ENCODE results near the gene CLDN1.

The CLDN1 gene

GRCh38 chr3:190366133-190366532, 43.9 kb upstream of the CLDN1 start:
- TF ChIP-seq CTCF (IDR thresholded peaks at IDR 0.05; ENCODE audit: low read depth, low read length), result no peak
- H3K36me3 ChIP-seq, result no peaks in the 10 kb centered on the region
- no peaks in the 10 kb centered on the region for H3K9me3 ChIP-seq (ENCODE audit: severe bottlenecking)
- no peak for DNase-seq
- H3K27me3 ChIP-seq (ENCODE audit: insufficient read depth, low read depth, severe bottlenecking), result no peaks in the 10 kb centered on the region
- H3K4me3 ChIP-seq (ENCODE audit: low read depth, low read length), result no peak overlapping the region
- no peak overlapping the region for H3K27ac ChIP-seq

- no peak overlapping the region for H3K4me3 ChIP-seq (ENCODE audit: low read depth, low read length)
- DNase-seq, result no peak
- TF ChIP-seq CTCF (IDR thresholded peaks at IDR 0.05; ENCODE audit: low read depth, low read length), result no peak
- H3K9me3 ChIP-seq (ENCODE audit: severe bottlenecking), result no peaks in the 10 kb centered on the region
- no peaks in the 10 kb centered on the region for H3K27me3 ChIP-seq (ENCODE audit: insufficient read depth, low read depth, severe bottlenecking)
- H3K36me3 ChIP-seq, result no peaks in the 10 kb centered on the region
- H3K27ac ChIP-seq, result no peak overlapping the region
Observed at GRCh38 chr3:190362258-190362657, 40.0 kb upstream of the CLDN1 start.

- Histone ChIP-seq H3K36me3 (no peaks in the 10 kb centered on the region), H3K27ac (no peak overlapping the region)
- TF ChIP-seq CTCF (IDR thresholded peaks at IDR 0.05; ENCODE audit: low read depth, low read length), result no peak
Observed at GRCh38 chr3:190361791-190362190, 39.5 kb upstream of the CLDN1 start.

GRCh38 chr3:190360228-190360627, 38.0 kb upstream of the CLDN1 start:
- no peaks in the 10 kb centered on the region for H3K36me3 ChIP-seq
- no peak for DNase-seq
- no peaks in the 10 kb centered on the region for H3K27me3 ChIP-seq (ENCODE audit: insufficient read depth, low read depth, severe bottlenecking)
- H3K4me3 ChIP-seq (ENCODE audit: low read depth, low read length), result no peak overlapping the region
- no peak overlapping the region for H3K27ac ChIP-seq
- no peak for TF ChIP-seq CTCF (IDR thresholded peaks at IDR 0.05; ENCODE audit: low read depth, low read length)
- H3K9me3 ChIP-seq (ENCODE audit: severe bottlenecking), result no peaks in the 10 kb centered on the region

More at GRCh38 chr3:190361791-190362190, 39.5 kb upstream of the CLDN1 start:
- DNase-seq, result no peak
- H3K27me3 ChIP-seq (ENCODE audit: insufficient read depth, low read depth, severe bottlenecking), result no peaks in the 10 kb centered on the region
- no peaks in the 10 kb centered on the region for H3K9me3 ChIP-seq (ENCODE audit: severe bottlenecking)
- H3K4me3 ChIP-seq (ENCODE audit: low read depth, low read length), result no peak overlapping the region

- no peak overlapping the region for H3K4me3 ChIP-seq (ENCODE audit: low read depth, low read length)
- no peaks in the 10 kb centered on the region for H3K9me3 ChIP-seq (ENCODE audit: severe bottlenecking)
- no peak for TF ChIP-seq CTCF (IDR thresholded peaks at IDR 0.05; ENCODE audit: low read depth, low read length)
- H3K27me3 ChIP-seq (ENCODE audit: insufficient read depth, low read depth, severe bottlenecking), result no peaks in the 10 kb centered on the region
- no peak for DNase-seq
- no peaks in the 10 kb centered on the region for H3K36me3 ChIP-seq
- H3K27ac ChIP-seq, result no peak overlapping the region
Observed at GRCh38 chr3:190359813-190360212, 37.6 kb upstream of the CLDN1 start.

GRCh38 chr3:190357468-190357867, 35.2 kb upstream of the CLDN1 start:
- H3K27ac ChIP-seq, result no peak overlapping the region
- H3K9me3 ChIP-seq (ENCODE audit: severe bottlenecking), result no peaks in the 10 kb centered on the region
- no peak for DNase-seq
- no peak overlapping the region for H3K4me3 ChIP-seq (ENCODE audit: low read depth, low read length)
- no peaks in the 10 kb centered on the region for H3K27me3 ChIP-seq (ENCODE audit: insufficient read depth, low read depth, severe bottlenecking)
- no peaks in the 10 kb centered on the region for H3K36me3 ChIP-seq
- no peak for TF ChIP-seq CTCF (IDR thresholded peaks at IDR 0.05; ENCODE audit: low read depth, low read length)

Data from WERI-Rb-1 (cell line).